H1 (cell line): ENCODE data around the gene AKR1D1. TPM values are rescaled to one million over a fixed set of nuclear protein-coding genes. Genes with fewer than 3 reads are reported as not detected.

Experiments used
- CTCF ChIA-PET: fragments of 300-600 bp; sonication (Branson Sonifier 250); formaldehyde crosslinking; loops from one replicate; lab custom pipeline; 2021; ENCODE audit not compliant: partially characterized antibody; lab: Charles Lee
- POLR2A ChIA-PET: fragments of 300-600 bp; sonication (Branson Sonifier 250); formaldehyde crosslinking; loops from one replicate; lab custom pipeline; 2021; ENCODE audit warnings: inconsistent platforms; ENCODE audit not compliant: partially characterized antibody; lab: Charles Lee
- DNase-seq, 2 experiments: peaks; one replicate each; pipeline versions ENCODE4 v3.0.0 to v3.0.0-alpha.2; 2010 to 2022; ENCODE audit warnings: low spot score in 2 of 2, low read depth in 1 of 2, mixed read lengths in 1 of 2
- FAIRE-seq: peaks from 2 replicates; lab custom pipeline; 2011; peaks lifted over from hg19 to GRCh38; lab: Jason Lieb, UNC
- H2AFZ ChIP-seq: 2 replicates; pipeline ENCODE4 v1.8.1; 2012; ENCODE audit warnings: low read length, inconsistent platforms
- H2AK5ac ChIP-seq: 2 replicates; pipeline ENCODE4 v1.6.1; 2013; ENCODE audit warnings: low read depth, low read length
- H2BK120ac ChIP-seq: replicated peaks from 2 replicates; pipeline ENCODE3; 2013; ENCODE audit warnings: low read depth, low read length, inconsistent platforms
- H2BK12ac ChIP-seq: 2 replicates; pipeline ENCODE4 v1.6.1; 2013; ENCODE audit warnings: low read depth, low read length
- H2BK15ac ChIP-seq: 2 replicates; pipeline ENCODE4 v1.6.1; 2013; ENCODE audit warnings: low read length
- H2BK20ac ChIP-seq: 2 replicates; pipeline ENCODE4 v1.6.1; 2013; ENCODE audit warnings: low read length
- H2BK5ac ChIP-seq: 2 replicates; pipeline ENCODE4 v1.6.1; 2013; ENCODE audit warnings: low read depth, low read length
- H3K14ac ChIP-seq: 2 replicates; pipeline ENCODE4 v1.6.1; 2013; ENCODE audit warnings: inconsistent platforms; ENCODE audit not compliant: insufficient read length
- H3K18ac ChIP-seq: 2 replicates; pipeline ENCODE4 v1.6.1; 2013; ENCODE audit warnings: low read length; ENCODE audit errors: extremely low read depth
- H3K23ac ChIP-seq: 2 replicates; pipeline ENCODE4 v1.6.1; 2013; ENCODE audit warnings: inconsistent platforms; ENCODE audit not compliant: insufficient read length
- H3K23me2 ChIP-seq: 2 replicates; pipeline ENCODE4 v1.6.1; 2013; ENCODE audit warnings: low read depth, low read length
- H3K27ac ChIP-seq: 2 replicates; pipeline ENCODE4 v1.6.1; 2011; ENCODE audit warnings: low read depth, low read length, inconsistent platforms
- H3K27me3 ChIP-seq, 4 experiments: replicated peaks in 1 of 4; 1 replicate in 1 of 4; 2 replicates in 3 of 4; pipeline versions ENCODE4 v1.6.1 to v1.8.1; 2011 to 2013; ENCODE audit warnings: low read length in 3 of 4, mild to moderate bottlenecking in 3 of 4, inconsistent platforms in 2 of 4, mixed read lengths in 2 of 4, moderate library complexity in 1 of 4; ENCODE audit not compliant: control insufficient read depth in 3 of 4, insufficient read depth in 3 of 4; ENCODE audit errors: extremely low read depth in 1 of 4
- H3K36me3 ChIP-seq, 4 experiments: 2 replicates each; pipeline versions ENCODE4 v1.6.1 to v1.8.1; 2011 to 2013; ENCODE audit warnings: mild to moderate bottlenecking in 4 of 4, low read length in 3 of 4, moderate library complexity in 2 of 4, control low read depth in 1 of 4, inconsistent platforms in 1 of 4; ENCODE audit not compliant: insufficient read depth in 4 of 4, control insufficient read depth in 2 of 4
- H3K4ac ChIP-seq: replicated peaks from 2 replicates; pipeline ENCODE3; 2013; ENCODE audit warnings: low read length, low read depth, mixed read lengths, inconsistent platforms; ENCODE audit not compliant: insufficient read length
- H3K4me1 ChIP-seq, 4 experiments: replicated peaks in 1 of 4; 1 replicate in 1 of 4; 2 replicates in 3 of 4; pipeline versions ENCODE4 v1.6.1 to v1.8.1; 2011 to 2013; ENCODE audit warnings: low read length in 3 of 4, inconsistent platforms in 2 of 4, mixed read lengths in 1 of 4; ENCODE audit not compliant: insufficient read depth in 4 of 4, control insufficient read depth in 3 of 4
- H3K4me2 ChIP-seq, 2 experiments: 2 replicates each; pipeline versions ENCODE4 v1.6.1 to v1.8.1; 2011 to 2013; ENCODE audit warnings: low read depth in 2 of 2, low read length in 2 of 2, control low read depth in 1 of 2, inconsistent platforms in 1 of 2, mild to moderate bottlenecking in 1 of 2; ENCODE audit not compliant: insufficient read depth in 1 of 2
- H3K4me3 ChIP-seq, 4 experiments: fragments of 200-600, 300-600 bp in 1 of 4; sonication (generic), shearing (Covaris generic), sonication (Bioruptor Twin) in 1 of 4; 2 replicates each; pipeline versions ENCODE4 v1.5.1 to v1.8.1; 2011 to 2016; ENCODE audit warnings: low read length in 4 of 4, low read depth in 3 of 4, control low read depth in 2 of 4, inconsistent platforms in 2 of 4, mild to moderate bottlenecking in 2 of 4, mixed read lengths in 1 of 4, moderate library complexity in 1 of 4; ENCODE audit not compliant: insufficient read depth in 2 of 4; ENCODE audit errors: extremely low read depth in 1 of 4
- H3K56ac ChIP-seq: replicated peaks from 2 replicates; pipeline ENCODE3; 2013; ENCODE audit warnings: low read depth, mild to moderate bottlenecking, mixed read lengths, low read length, inconsistent platforms; ENCODE audit not compliant: insufficient read length
- H3K79me1 ChIP-seq: 2 replicates; pipeline ENCODE4 v1.6.1; 2013; ENCODE audit warnings: low read depth, low read length, control low read depth
- H3K79me2 ChIP-seq, 2 experiments: 2 replicates each; pipeline versions ENCODE4 v1.6.1 to v1.8.1; 2012 to 2013; ENCODE audit warnings: low read length in 2 of 2, mild to moderate bottlenecking in 2 of 2, inconsistent platforms in 1 of 2; ENCODE audit not compliant: insufficient read depth in 2 of 2, control insufficient read depth in 1 of 2
- H3K9ac ChIP-seq, 4 experiments: replicated peaks in 1 of 4; 1 replicate in 1 of 4; 2 replicates in 3 of 4; pipeline versions ENCODE4 v1.6.1 to v1.8.1; 2011 to 2013; ENCODE audit warnings: low read depth in 3 of 4, low read length in 3 of 4, control low read depth in 2 of 4, mild to moderate bottlenecking in 2 of 4, moderate library complexity in 2 of 4, inconsistent platforms in 1 of 4; ENCODE audit errors: extremely low read depth in 1 of 4
- H3K9me3 ChIP-seq, 2 experiments: 2 replicates each; pipeline versions ENCODE4 v1.6.1 to v1.8.1; 2012 to 2013; ENCODE audit warnings: mild to moderate bottlenecking in 2 of 2, moderate library complexity in 2 of 2, control low read depth in 1 of 2, inconsistent platforms in 1 of 2, low read depth in 1 of 2, low read length in 1 of 2, mixed read lengths in 1 of 2; ENCODE audit not compliant: insufficient read depth in 2 of 2
- H4K20me1 ChIP-seq, 2 experiments: replicated peaks in 1 of 2; 2 replicates each; pipeline versions ENCODE3 to v1.8.1; 2011 to 2013; ENCODE audit warnings: inconsistent platforms in 2 of 2, low read length in 2 of 2, mild to moderate bottlenecking in 1 of 2; ENCODE audit not compliant: insufficient read depth in 2 of 2, control insufficient read depth in 1 of 2
- H4K5ac ChIP-seq: 2 replicates; pipeline ENCODE4 v1.6.1; 2013; ENCODE audit warnings: low read length, low read depth, mixed read lengths, inconsistent platforms; ENCODE audit not compliant: insufficient read length
- H4K8ac ChIP-seq: 2 replicates; pipeline ENCODE4 v1.8.0; 2013; ENCODE audit warnings: mild to moderate bottlenecking, moderate library complexity, low read length, inconsistent platforms; ENCODE audit not compliant: insufficient read depth; ENCODE audit errors: extremely low read depth
- H4K91ac ChIP-seq: replicated peaks from 2 replicates; pipeline ENCODE3; 2013; ENCODE audit warnings: low read length, mixed read lengths, inconsistent platforms; ENCODE audit not compliant: insufficient read length
- CEBPB ChIP-seq: IDR thresholded peaks from 2 replicates; pipeline ENCODE4 v1.6.1; 2012; ENCODE audit warnings: low read depth, low read length
- CHD2 ChIP-seq: IDR thresholded peaks from 2 replicates; pipeline ENCODE4 v1.6.1; 2012; ENCODE audit warnings: low read length, improper control_type of control experiment
- E2F6 ChIP-seq: IDR thresholded peaks from 2 replicates; pipeline ENCODE4 v1.6.1; 2012; ENCODE audit warnings: inconsistent platforms
- TAF1 ChIP-seq: IDR thresholded peaks from 2 replicates; pipeline ENCODE4 v1.6.1; 2011; ENCODE audit warnings: mild to moderate bottlenecking, low read depth, low read length
- WGBS, 2 experiments: shearing (Covaris generic) in 1 of 2; methylation state at CpG; one replicate each; pipeline versions ENCODE4 v1.1.6 to v1.1.7; 2013 to 2015; ENCODE audit warnings: low lambda C conversion rate in 2 of 2, mixed read lengths in 2 of 2, inconsistent platforms in 1 of 2, low coverage in 1 of 2, missing lambda C conversion rate in 1 of 2; ENCODE audit not compliant: insufficient replicate concordance in 2 of 2, insufficient coverage in 1 of 2, insufficient read length in 1 of 2; ENCODE audit errors: extremely low coverage in 1 of 2, missing lambda C conversion rate in 1 of 2; 5-methylcytosine and 5-hydroxymethylcytosine counted together
- polyA plus RNA-seq, 7 experiments: library from polyadenylated mRNA; depleted of rRNA in 3 of 7; stranded (reverse) in 5 of 7; unstranded in 2 of 7; fragments of >200 nt in 5 of 7; fragments of 200-250 nt in 2 of 7; gene quantifications; 1 replicate in 5 of 7; 2 replicates in 1 of 7; 4 replicates in 1 of 7; pipeline versions ENCODE4 v1.2.1 to v1.2.3, GENCODE V29; 2011 to 2013; ENCODE audit warnings: missing spikeins in 2 of 7, mixed read lengths in 2 of 7
- total RNA-seq: library from RNA; stranded (reverse); fragmentation: NEBNext Ultra II Directional; extraction: Animal tissue kit (Norgen Biotek cat#: 25700); gene quantifications from 2 replicates; pipeline ENCODE4 v1.2.1, GENCODE V29; 2021

Gene AKR1D1
- total and polyA plus RNA-seq, 2 of the 8 experiments (the other 6 are each of a cell fraction or from before 2014, with no cell fraction given): not detected

- no peak for FAIRE-seq
- TF ChIP-seq TAF1 (no peak), CEBPB (no peak), CHD2 (no peak), E2F6 (no peak)
Observed at GRCh38 chr7:138158739-138159528, 82.7 kb downstream of the AKR1D1 start.

More at GRCh38 chr7:138158739-138159528, 82.7 kb downstream of the AKR1D1 start:
- H3K4ac ChIP-seq: no peak overlapping the region
- POLR2A ChIA-PET: interaction anchor here (0.7 to 1.1 kb wide), 2 partner anchors 8 to 222 kb away, joined by 3 read pairs; no protein-coding TSS in a partner anchor
- H2AK5ac ChIP-seq: peak overlapping the region; percentile 78; the same call in 1 of the 2 replicates
- H2BK12ac ChIP-seq: peak overlapping the region; percentile 65; the same call in 1 of the 2 replicates
- H4K20me1 ChIP-seq: no peaks in the 10 kb centered on the region
- peaks cover 0 to 8% (median 0%) of the 10 kb centered on the region in 4 experiments; a peak in 1 of 8 replicates for H3K36me3 ChIP-seq
- peak overlapping the region; percentile 19; the same call in 1 of the 2 replicates for H2BK5ac ChIP-seq
- no peak overlapping the region for H4K8ac ChIP-seq
- no peak overlapping the region for H3K4me2 ChIP-seq
- peak overlapping the region; percentile 51 for H4K91ac ChIP-seq
- peaks cover 0 to 8% of the 10 kb centered on the region in 2 experiments; a peak in 3 of 4 replicates for H3K9me3 ChIP-seq
- H3K79me1 ChIP-seq: no peaks in the 10 kb centered on the region
- H2BK120ac ChIP-seq: peak overlapping the region; percentile 22
- H3K4me1 ChIP-seq: peaks cover 3 to 5% (median 4%) of the 10 kb centered on the region in 4 experiments; a peak in 4 of 7 replicates
- no peak overlapping the region for H3K9ac ChIP-seq
- no peaks in the 10 kb centered on the region for H3K27me3 ChIP-seq
- no peak overlapping the region; the same call in 1 of the 2 replicates for H3K18ac ChIP-seq
- H4K5ac ChIP-seq: no peak overlapping the region
- peak overlapping the region; percentile 64; the same call in 1 of the 2 replicates for H2BK20ac ChIP-seq
- 95% methylated on average over 6 of the region's 6 CpGs; no CpG with 5 or more reads in 1 of the 2 experiments for WGBS, 2 experiments
- H2AFZ ChIP-seq: peak overlapping the region; percentile 23; the same call in 1 of the 2 replicates
- no peaks in the 10 kb centered on the region for H3K23me2 ChIP-seq
- no peaks in the 10 kb centered on the region for H3K79me2 ChIP-seq
- H3K4me3 ChIP-seq: no peak overlapping the region
- H3K27ac ChIP-seq: no peak overlapping the region
- CTCF ChIA-PET: interaction anchor here (0.6 to 1.6 kb wide), 5 partner anchors 39 to 342 kb away, joined by 3 to 8 read pairs (median 3); no protein-coding TSS in a partner anchor
- no peak for DNase-seq
- H3K56ac ChIP-seq: no peak overlapping the region
- no peak overlapping the region for H3K14ac ChIP-seq
- H3K23ac ChIP-seq: no peak overlapping the region
- peak overlapping the region; percentile 63; the same call in 1 of the 2 replicates for H2BK15ac ChIP-seq
